Hematopoietic multipotent progenitor cell treated with erythropoietin and hydrocortisone succinate and interleukin-3 and kit ligand, for 8 days (in vitro differentiated cells): ENCODE measurements around the gene ARHGAP45.
"Not testable (repeated sequence)": the region's sequence is repeated elsewhere in the genome, so short reads cannot be mapped to it uniquely, and the experiment has no call there.

Experiments
- DNase-seq: peaks from one replicate; pipeline ENCODE4 v3.0.0-alpha.2; 2015

ARHGAP45 gene

GRCh38 chr19:1105008-1105872 lies 38.3 kb downstream of the ARHGAP45 start:
- DNase-seq, result no peak

- DNase-seq, result no peak
Measured at GRCh38 chr19:1105873-1106840, 39.2 kb downstream of the ARHGAP45 start.

- DNase-seq, result peak; percentile 77
Measured at GRCh38 chr19:1106841-1107660, 40.1 kb downstream of the ARHGAP45 start.

GRCh38 chr19:1107661-1108261 lies 40.8 kb downstream of the ARHGAP45 start:
- DNase-seq, result no peak

- no peak for DNase-seq
Measured at GRCh38 chr19:1108291-1109031, 41.5 kb downstream of the ARHGAP45 start.

GRCh38 chr19:1109032-1109551 lies 42.1 kb downstream of the ARHGAP45 start:
- DNase-seq, result no peak

GRCh38 chr19:1109697-1110671 lies 43.0 kb downstream of the ARHGAP45 start:
- DNase-seq, result no peak

GRCh38 chr19:1110809-1111640 lies 44.1 kb downstream of the ARHGAP45 start:
- DNase-seq, result no peak

- no peak for DNase-seq
Measured at GRCh38 chr19:1111641-1112267, 44.8 kb downstream of the ARHGAP45 start.

- DNase-seq, result no peak
Measured at GRCh38 chr19:1112268-1113029, 45.5 kb downstream of the ARHGAP45 start.

GRCh38 chr19:1113030-1113985 lies 46.3 kb downstream of the ARHGAP45 start:
- peak; percentile 89 for DNase-seq

- DNase-seq, result no peak
Measured at GRCh38 chr19:1113986-1114483, 47.1 kb downstream of the ARHGAP45 start.

GRCh38 chr19:1114728-1115127 lies 47.8 kb downstream of the ARHGAP45 start:
- not testable (repeated sequence) for DNase-seq

- no peak for DNase-seq
Measured at GRCh38 chr19:1115646-1116420, 48.9 kb downstream of the ARHGAP45 start.
